Liver (tissue), 9 donors: ENCODE results near the gene RBBP5. TPM values are rescaled to one million over a fixed set of nuclear protein-coding genes. Genes with fewer than 3 reads are reported as not detected.

Source experiments
- DNase-seq: peaks from one replicate; pipeline ENCODE4 v3.0.0-alpha.2; 2017; ENCODE audit warnings: low spot score
- H3K27ac ChIP-seq, 2 donors: one replicate each; pipeline ENCODE4 v1.7.0; 2013; ENCODE audit warnings: inconsistent platforms in 2 of 2, low read length in 2 of 2, control low read depth in 1 of 2, low read depth in 1 of 2, mild to moderate bottlenecking in 1 of 2
- H3K27me3 ChIP-seq, 4 donors: one replicate each; pipeline versions ENCODE4 v1.6.1 to v1.7.0; 2013; ENCODE audit warnings: low read length in 3 of 4, inconsistent platforms in 1 of 4, mild to moderate bottlenecking in 1 of 4, moderate library complexity in 1 of 4; ENCODE audit not compliant: control insufficient read depth in 4 of 4, insufficient read depth in 4 of 4
- H3K36me3 ChIP-seq, 4 donors: one replicate each; pipeline versions ENCODE4 v1.6.1 to v1.7.0; 2013; ENCODE audit warnings: low read length in 3 of 4, mild to moderate bottlenecking in 3 of 4, low read depth in 1 of 4, moderate library complexity in 1 of 4; ENCODE audit not compliant: control insufficient read depth in 4 of 4, insufficient read depth in 3 of 4
- H3K4me1 ChIP-seq, 4 donors: one replicate each; pipeline versions ENCODE4 v1.6.1 to v1.7.0; 2013; ENCODE audit warnings: low read length in 3 of 4, mild to moderate bottlenecking in 3 of 4, moderate library complexity in 1 of 4; ENCODE audit not compliant: control insufficient read depth in 4 of 4, insufficient read depth in 4 of 4
- H3K4me3 ChIP-seq, 3 donors: one replicate each; pipeline versions ENCODE4 v1.6.1 to v1.7.0; 2013; ENCODE audit warnings: low read length in 3 of 3, control low read depth in 1 of 3, low read depth in 1 of 3, mild to moderate bottlenecking in 1 of 3
- H3K9ac ChIP-seq, 2 donors: one replicate each; pipeline ENCODE4 v1.7.0; 2013; ENCODE audit warnings: low read length in 2 of 2, mild to moderate bottlenecking in 2 of 2, moderate library complexity in 2 of 2, control low read depth in 1 of 2, low read depth in 1 of 2
- H3K9me3 ChIP-seq, 4 donors: one replicate each; pipeline versions ENCODE4 v1.6.1 to v1.7.0; 2013; ENCODE audit warnings: low read length in 3 of 4; ENCODE audit not compliant: control insufficient read depth in 4 of 4
- FOXA1 ChIP-seq: IDR thresholded peaks from 2 replicates; pipeline ENCODE4 v1.6.1; 2016; ENCODE audit warnings: antibody characterized with exemption
- FOXA2 ChIP-seq: IDR thresholded peaks from 2 replicates; pipeline ENCODE4 v1.6.1; 2016; ENCODE audit warnings: antibody characterized with exemption
- GABPA ChIP-seq, 2 donors: IDR thresholded peaks in 1 of 2; conservative IDR thresholded peaks in 1 of 2; 2 replicates each; pipeline ENCODE4 v1.6.1; 2016; ENCODE audit warnings: antibody characterized with exemption in 2 of 2, mild to moderate bottlenecking in 1 of 2, moderate library complexity in 1 of 2
- NR2F2 ChIP-seq: IDR thresholded peaks from 2 replicates; pipeline ENCODE4 v1.6.1; 2016; ENCODE audit warnings: antibody characterized with exemption
- RXRA ChIP-seq, 2 donors: IDR thresholded peaks; 2 replicates each; pipeline ENCODE4 v1.6.1; 2017 to 2018; ENCODE audit warnings: antibody characterized with exemption in 2 of 2, mild to moderate bottlenecking in 1 of 2
- SP1 ChIP-seq: IDR thresholded peaks from 2 replicates; pipeline ENCODE4 v1.6.1; 2018; ENCODE audit warnings: antibody characterized with exemption, mild to moderate bottlenecking
- TAF1 ChIP-seq: conservative IDR thresholded peaks from 2 replicates; pipeline ENCODE4 v1.6.1; 2016; ENCODE audit warnings: antibody characterized with exemption, mild to moderate bottlenecking
- YY1 ChIP-seq: IDR thresholded peaks from 2 replicates; pipeline ENCODE4 v1.6.1; 2016; ENCODE audit warnings: antibody characterized with exemption, mild to moderate bottlenecking
- WGBS: extraction: QIAGEN DNeasy Blood & Tissue Kit; methylation state at CpG from one replicate; pipeline ENCODE4 v1.1.7; 2013; 5-methylcytosine and 5-hydroxymethylcytosine counted together
- polyA plus RNA-seq, 2 donors: library from polyadenylated mRNA; stranded (reverse) in 1 of 2; unstranded in 1 of 2; fragments of 200-250 nt in 1 of 2; fragments of >200 nt in 1 of 2; fragmentation: Nextera tagmentation in 1 of 2; extraction: Ambion mirVana in 1 of 2; gene quantifications; one replicate each; pipeline versions ENCODE4 v1.2.1 to v1.2.3, GENCODE V29; 2013 to 2015
- total RNA-seq, 2 donors: library from RNA; depleted of rRNA; stranded (reverse); fragments of >200 nt; gene quantifications; one replicate each; pipeline ENCODE4 v1.2.3, GENCODE V29; 2014
- TF ChIP-seq, protein P1 (sequence below): IDR thresholded peaks from 2 replicates; pipeline ENCODE4 v1.6.1; 2016; ENCODE audit warnings: antibody characterized with exemption
- TF ChIP-seq, protein P2 (sequence below): IDR thresholded peaks from 2 replicates; pipeline ENCODE4 v1.6.1; 2016; ENCODE audit warnings: antibody characterized with exemption, mild to moderate bottlenecking
- TF ChIP-seq, protein P3 (sequence below): fragments of 150-350 bp; IDR thresholded peaks from 2 replicates; pipeline ENCODE4 v1.5.1; 2017; ENCODE audit warnings: improper control_type of control experiment, low read depth, low read length; ENCODE audit not compliant: missing input control
- TF ChIP-seq, protein P4 (sequence below): IDR thresholded peaks from 2 replicates; pipeline ENCODE4 v1.6.1; 2016; ENCODE audit warnings: antibody characterized with exemption
- donor health status: healthy.
- donor health status: healthy.
- donor health status: healthy.
- donor health status: healthy.
- donor health status: healthy.

Gene RBBP5
- total and polyA plus RNA-seq, 4 donors, result 4.6 to 12.0 (median 8.5) TPM

DNA sequence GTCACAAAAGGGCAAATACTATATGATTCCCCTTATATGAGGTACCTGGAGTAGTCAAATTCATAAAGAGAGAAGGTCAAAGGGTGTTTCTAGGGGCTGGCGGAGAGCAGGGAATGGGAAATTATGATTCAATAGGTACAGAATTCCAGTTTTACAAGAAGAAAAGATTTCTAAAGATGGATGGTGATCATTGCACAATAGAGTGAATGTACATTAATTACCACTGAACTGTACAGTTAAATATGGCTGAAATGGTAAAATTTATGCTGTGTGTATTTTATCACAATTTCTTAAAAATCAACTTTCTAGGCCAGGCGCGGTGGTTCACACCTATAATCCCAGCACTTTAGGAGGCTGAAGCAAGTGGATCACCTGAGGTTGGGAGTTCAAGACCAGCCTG, 19.4 kb downstream of the RBBP5 start:
- Histone ChIP-seq H3K4me3 (no peak overlapping the region), H3K4me1 (no peaks in the 10 kb centered on the region), H3K27me3 (no peaks in the 10 kb centered on the region), H3K9me3 (no peaks in the 10 kb centered on the region), H3K27ac (no peak overlapping the region), H3K9ac (no peak overlapping the region), H3K36me3 (peaks cover 15 to 70% (median 58%) of the 10 kb centered on the region in 4 donors)
- TF ChIP-seq NR2F2, result no peak
- TF ChIP-seq SP1, result no peak
- TF ChIP-seq FOXA1, result no peak
- TF ChIP-seq, protein P1, sequence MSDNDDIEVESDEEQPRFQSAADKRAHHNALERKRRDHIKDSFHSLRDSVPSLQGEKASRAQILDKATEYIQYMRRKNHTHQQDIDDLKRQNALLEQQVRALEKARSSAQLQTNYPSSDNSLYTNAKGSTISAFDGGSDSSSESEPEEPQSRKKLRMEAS, result no peak
- TF ChIP-seq, protein P2, sequence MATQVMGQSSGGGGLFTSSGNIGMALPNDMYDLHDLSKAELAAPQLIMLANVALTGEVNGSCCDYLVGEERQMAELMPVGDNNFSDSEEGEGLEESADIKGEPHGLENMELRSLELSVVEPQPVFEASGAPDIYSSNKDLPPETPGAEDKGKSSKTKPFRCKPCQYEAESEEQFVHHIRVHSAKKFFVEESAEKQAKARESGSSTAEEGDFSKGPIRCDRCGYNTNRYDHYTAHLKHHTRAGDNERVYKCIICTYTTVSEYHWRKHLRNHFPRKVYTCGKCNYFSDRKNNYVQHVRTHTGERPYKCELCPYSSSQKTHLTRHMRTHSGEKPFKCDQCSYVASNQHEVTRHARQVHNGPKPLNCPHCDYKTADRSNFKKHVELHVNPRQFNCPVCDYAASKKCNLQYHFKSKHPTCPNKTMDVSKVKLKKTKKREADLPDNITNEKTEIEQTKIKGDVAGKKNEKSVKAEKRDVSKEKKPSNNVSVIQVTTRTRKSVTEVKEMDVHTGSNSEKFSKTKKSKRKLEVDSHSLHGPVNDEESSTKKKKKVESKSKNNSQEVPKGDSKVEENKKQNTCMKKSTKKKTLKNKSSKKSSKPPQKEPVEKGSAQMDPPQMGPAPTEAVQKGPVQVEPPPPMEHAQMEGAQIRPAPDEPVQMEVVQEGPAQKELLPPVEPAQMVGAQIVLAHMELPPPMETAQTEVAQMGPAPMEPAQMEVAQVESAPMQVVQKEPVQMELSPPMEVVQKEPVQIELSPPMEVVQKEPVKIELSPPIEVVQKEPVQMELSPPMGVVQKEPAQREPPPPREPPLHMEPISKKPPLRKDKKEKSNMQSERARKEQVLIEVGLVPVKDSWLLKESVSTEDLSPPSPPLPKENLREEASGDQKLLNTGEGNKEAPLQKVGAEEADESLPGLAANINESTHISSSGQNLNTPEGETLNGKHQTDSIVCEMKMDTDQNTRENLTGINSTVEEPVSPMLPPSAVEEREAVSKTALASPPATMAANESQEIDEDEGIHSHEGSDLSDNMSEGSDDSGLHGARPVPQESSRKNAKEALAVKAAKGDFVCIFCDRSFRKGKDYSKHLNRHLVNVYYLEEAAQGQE, result no peak
- TF ChIP-seq, protein P3, sequence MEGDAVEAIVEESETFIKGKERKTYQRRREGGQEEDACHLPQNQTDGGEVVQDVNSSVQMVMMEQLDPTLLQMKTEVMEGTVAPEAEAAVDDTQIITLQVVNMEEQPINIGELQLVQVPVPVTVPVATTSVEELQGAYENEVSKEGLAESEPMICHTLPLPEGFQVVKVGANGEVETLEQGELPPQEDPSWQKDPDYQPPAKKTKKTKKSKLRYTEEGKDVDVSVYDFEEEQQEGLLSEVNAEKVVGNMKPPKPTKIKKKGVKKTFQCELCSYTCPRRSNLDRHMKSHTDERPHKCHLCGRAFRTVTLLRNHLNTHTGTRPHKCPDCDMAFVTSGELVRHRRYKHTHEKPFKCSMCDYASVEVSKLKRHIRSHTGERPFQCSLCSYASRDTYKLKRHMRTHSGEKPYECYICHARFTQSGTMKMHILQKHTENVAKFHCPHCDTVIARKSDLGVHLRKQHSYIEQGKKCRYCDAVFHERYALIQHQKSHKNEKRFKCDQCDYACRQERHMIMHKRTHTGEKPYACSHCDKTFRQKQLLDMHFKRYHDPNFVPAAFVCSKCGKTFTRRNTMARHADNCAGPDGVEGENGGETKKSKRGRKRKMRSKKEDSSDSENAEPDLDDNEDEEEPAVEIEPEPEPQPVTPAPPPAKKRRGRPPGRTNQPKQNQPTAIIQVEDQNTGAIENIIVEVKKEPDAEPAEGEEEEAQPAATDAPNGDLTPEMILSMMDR, result no peak
- no peak for TF ChIP-seq YY1
- TF ChIP-seq, protein P4, sequence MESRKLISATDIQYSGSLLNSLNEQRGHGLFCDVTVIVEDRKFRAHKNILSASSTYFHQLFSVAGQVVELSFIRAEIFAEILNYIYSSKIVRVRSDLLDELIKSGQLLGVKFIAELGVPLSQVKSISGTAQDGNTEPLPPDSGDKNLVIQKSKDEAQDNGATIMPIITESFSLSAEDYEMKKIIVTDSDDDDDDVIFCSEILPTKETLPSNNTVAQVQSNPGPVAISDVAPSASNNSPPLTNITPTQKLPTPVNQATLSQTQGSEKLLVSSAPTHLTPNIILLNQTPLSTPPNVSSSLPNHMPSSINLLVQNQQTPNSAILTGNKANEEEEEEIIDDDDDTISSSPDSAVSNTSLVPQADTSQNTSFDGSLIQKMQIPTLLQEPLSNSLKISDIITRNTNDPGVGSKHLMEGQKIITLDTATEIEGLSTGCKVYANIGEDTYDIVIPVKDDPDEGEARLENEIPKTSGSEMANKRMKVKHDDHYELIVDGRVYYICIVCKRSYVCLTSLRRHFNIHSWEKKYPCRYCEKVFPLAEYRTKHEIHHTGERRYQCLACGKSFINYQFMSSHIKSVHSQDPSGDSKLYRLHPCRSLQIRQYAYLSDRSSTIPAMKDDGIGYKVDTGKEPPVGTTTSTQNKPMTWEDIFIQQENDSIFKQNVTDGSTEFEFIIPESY, result no peak
- WGBS, result 97% methylated on average over 3 of the region's 3 CpGs
- no peak for DNase-seq

DNA sequence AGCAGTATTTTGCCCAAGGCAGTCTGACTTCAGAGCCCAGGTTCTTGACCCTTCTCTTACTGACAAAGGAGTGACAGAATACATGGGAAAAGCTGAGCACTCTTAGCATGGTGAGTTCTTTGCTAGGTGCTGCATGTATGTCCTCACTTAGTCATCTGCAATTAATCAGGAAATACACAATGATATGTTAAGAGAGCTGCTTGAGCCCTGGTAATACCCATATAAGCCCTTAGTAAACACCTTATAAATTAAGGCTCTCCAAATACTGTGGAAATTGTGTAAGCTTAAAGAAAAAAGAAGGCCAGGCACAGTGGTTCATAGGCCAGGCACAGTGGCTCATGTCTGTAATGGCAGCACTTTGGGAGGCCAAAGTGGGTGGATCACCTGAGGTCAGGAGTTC, 23.5 kb downstream of the RBBP5 start:
- Histone ChIP-seq H3K4me3 (no peak overlapping the region), H3K9me3 (no peaks in the 10 kb centered on the region), H3K27me3 (no peaks in the 10 kb centered on the region), H3K27ac (no peak overlapping the region), H3K9ac (no peak overlapping the region), H3K4me1 (no peaks in the 10 kb centered on the region), H3K36me3 (peaks cover 15 to 82% (median 68%) of the 10 kb centered on the region in 4 donors)
- TF ChIP-seq FOXA2 (no peak), GABPA (IDR thresholded peaks at IDR 0.05 in 1 of 2, conservative IDR thresholded peaks at IDR 0.05 in 1 of 2) (no peak), TAF1 (no peak), RXRA (IDR thresholded peaks at IDR 0.05) (no peak)
- DNase-seq, result no peak
